ENCODE results near the gene KRT13.
"Not testable (repeated sequence)": the region's sequence is repeated elsewhere in the genome, so short reads cannot be mapped to it uniquely, and the experiment has no call there.

The KRT13 gene

DNA sequence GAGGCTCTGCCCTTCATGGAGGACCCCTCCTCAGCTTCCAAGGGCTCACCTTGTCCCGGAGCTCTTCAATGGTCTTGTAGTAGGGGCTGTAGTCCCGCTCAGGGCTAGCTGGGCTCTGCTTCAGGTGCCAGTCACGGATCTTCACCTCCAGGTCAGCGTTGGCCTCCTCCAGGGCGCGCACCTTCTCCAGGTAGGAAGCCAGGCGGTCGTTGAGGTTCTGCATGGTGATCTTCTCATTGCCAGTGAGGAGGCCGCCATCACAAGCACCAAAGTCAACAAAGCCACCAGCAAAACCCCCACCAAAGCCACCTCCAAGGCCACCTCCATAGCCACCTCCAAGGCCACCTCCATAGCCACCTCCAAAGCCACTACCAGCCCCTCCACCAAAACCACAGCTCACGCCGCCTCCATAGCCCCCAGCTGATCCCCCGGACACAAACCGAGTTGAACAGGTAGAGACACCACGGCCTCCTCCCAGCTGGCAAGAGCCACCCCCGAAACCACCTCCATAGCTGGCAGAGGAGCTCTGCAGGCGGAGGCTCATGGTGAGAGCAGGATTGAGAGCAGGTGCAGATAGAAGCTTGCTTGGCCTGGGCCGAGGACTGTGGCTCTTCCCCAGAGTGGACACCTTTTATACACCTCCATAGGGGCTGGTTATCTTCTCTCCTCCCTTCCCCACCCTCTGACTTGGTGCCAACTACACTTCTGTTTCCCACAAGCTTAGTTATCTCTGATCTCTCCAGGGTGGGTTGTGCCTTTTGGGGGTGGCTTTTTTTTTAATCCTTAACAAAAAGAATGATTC is at the start of gene KRT13:
Gene KRT13, minus strand, starts transcription at position 606 of the 802 bp plus-strand sequence. Its CDS starts 62 bp downstream, at position 544.
- no peak for DNase-seq

DNA sequence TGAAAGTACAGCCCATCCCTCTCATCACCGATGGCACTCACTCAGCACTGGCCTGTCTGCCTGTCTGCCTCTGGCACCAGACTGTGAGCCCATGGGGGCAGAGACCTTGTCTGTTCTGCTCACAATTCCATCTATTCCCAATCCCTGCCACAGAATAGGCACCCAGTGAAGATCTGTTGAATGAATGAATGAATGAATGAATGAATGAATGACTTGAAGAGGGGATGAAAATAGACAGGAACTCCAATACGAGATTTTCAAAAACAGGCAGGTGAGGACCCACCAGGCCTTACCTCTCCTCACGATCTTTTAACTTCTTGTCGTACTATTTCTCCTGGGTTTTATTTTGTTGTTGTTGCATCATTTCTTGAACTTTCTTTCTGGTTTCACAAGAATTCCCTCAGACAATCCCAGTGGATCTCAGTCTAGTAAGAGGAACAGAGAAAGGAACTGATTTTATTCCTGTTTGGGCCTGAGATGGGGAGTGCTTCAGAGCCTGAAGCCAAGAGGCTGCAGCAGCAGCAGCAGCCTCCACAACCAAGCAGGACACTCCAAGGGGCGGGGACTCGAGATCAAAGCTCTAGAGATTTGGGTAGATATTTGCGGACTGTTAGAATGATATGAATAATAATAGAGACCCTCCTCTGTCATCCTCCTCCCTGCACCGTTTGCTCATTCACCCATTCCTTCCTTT is 48.7 kb upstream of the KRT13 start:
- no peak for DNase-seq

DNA sequence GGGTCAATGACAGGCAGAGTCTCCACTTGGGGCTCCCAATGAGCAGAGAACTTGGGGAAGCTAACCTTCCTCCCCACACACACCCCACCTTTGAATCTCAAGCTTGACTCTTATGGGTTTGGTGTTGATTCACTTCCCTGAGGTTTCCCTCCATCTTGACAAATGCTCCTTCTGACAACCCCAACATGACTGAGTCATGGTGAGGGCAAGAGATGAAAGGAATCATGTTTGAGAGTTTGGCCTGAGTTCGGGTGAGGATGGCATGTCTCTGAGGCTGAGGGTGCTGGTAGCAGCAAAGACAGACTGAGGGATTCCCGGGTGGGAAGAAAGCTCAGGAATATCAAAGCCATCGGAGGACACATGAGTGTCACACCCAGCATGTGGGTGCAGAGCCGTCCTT is 47.8 kb upstream of the KRT13 start:
- no peak for DNase-seq

DNA sequence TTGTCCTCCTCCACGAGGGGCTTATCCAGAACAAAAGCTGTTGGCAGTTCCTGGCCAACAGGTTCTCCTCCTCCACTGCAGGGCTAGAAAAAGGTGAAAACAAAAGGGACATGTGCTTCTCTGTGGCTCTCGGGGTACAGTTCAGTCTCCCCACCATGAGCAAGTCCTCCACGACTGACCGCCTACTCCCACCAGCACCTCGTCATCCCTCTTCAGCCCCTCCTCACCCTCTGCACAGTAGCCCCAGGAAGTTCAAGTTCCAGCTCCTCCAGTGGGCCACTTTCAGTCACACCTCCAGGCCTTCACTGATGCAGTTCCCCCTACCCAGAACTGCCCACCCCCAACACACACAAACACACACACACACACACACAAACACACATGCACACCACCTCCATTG is 47.0 kb upstream of the KRT13 start:
- no peak for DNase-seq

DNA sequence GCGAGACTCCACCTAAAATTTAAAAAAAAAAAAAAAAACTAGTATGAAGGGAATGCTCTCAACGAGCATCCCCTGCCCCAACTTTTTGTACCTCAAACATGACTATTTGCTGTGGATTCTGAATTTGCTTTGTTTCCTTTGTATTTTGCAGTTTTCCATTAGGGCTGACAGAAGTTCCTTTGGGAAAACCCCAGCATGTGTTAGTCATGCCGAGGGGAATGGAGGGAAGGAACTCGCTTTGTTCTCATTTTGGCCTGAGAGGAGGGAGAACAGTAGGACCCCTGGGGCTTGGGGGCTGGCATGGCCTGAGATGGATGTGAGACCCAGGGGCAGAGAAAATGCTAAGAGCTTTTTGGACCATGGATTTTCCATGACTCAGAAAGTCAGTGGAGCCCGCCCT is 46.0 kb upstream of the KRT13 start:
- no peak for DNase-seq

DNA sequence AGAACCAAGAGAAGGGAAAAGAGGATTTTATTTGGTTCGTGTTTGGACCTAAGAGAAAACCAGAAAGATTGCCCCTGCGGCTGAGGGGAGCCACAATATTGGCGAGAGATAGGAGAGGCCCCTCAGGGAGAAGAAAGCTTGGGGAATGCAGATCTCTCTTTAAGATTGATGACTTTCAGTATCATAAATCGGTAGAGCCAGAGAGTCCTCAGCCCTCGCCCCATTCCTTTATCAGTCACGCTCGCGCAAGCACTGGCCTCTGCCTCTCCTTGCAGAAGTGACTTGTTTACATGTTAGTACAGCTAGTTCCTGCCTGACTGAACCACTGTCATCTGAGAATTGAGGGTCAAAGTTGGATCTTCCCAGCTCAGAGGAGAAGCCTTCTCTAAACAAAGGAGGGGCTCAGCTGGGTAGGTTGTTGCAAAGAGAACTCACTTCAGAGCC is 44.2 kb upstream of the KRT13 start:
- DNase-seq: no peak

DNA sequence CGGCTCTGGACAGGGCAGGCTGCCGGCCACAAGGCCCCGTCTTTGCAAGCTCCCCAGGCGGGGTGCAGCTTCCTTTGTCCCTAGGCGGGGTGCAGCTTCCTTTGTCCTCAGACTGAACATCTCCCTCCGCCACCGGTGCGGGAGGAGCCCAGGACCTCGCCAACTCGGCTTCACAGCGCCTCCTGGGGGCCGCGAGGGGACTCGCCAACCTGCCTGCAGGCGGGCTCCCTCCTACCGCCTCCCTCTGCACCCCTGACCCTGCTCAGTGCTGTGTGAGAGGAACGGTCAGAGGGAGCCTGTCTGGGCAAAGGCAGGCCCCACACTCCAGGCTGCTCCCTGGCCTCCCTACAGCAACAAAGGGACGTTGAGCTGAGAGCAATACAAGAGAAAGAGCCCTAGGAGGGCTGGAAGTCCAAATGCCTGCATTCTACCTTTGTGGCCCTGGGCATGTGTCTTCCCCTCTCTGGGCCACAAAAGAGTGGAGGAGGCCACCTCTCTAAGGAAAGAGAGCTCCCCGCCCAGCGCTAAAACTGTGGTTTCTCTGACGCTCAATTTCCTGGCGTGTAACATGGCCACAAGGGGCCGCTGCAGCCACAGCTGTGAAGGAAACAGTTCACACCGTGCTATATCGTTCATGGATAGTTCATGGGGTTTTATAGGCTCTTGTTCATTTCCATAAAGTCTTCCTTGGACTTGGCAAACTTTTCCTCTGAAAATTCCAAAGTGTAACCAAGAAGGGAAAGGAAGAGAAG is 43.6 kb upstream of the KRT13 start:
- peak; percentile 83 for DNase-seq

DNA sequence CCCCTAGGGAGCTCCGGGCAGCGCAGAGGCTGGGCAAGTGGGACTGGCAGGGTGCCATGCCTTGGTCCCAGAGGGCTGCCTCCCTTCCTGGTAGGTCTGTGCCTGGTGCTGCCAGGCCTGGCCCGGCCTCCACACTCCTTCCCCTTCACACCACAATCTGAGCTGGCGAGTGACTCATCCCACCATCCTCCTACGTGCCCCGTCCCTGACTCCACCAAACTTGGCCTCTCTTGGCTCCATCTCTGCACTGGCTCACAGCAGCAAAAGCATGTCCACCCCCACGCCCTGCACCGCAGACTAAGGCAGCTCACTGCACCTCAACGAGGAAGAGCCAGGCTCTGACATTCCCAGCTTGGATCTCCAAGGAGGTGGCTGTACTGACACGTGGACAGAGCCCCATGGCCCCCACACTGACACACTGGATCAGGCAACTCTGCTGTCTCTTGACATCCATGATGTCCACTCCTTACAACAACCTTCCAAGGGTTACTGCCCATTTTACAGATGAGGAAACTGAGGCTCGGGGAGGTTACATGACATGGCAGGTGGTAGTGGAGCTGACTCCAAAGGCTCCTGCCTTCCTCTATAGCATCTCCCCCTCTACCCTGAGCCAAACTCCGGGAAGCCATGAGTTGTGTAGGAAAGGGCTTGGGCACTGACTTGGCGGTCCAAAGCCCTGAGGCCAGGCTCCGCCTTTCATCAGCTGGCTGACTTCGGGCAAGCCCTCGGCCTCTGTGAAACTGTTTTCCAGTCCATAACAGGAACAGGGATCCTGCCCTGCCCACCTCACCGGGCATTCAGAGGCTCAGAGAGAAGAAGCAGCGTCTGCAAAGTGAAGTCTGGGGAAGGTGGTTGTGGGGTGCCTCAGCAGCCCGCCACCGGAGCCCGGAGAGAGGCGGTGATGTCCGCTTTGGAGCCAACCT is 42.8 kb upstream of the KRT13 start:
- peak; percentile 82 for DNase-seq

DNA sequence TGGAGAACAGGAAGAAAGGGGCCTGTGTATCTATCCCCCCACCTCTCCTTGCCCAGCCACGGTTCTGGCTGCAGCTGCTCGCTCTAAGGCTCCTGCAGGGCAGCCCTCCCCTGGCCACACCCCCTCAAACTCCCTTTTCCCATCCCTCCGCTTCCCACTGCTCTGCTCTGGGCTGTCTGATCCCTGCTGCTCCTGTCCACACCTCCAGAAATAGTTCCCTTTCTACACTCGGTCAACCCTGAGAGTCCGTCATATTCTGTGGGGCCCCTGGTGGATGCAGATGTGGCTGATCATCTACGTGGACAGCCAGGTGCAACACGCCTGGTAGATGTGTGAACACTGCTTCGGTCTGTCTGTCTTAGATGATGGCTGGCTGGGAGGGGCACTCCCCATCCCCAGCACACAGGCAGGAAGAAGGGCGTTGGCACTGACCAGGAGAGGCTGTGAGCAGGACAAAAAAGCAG is 42.0 kb upstream of the KRT13 start:
- DNase-seq: no peak

DNA sequence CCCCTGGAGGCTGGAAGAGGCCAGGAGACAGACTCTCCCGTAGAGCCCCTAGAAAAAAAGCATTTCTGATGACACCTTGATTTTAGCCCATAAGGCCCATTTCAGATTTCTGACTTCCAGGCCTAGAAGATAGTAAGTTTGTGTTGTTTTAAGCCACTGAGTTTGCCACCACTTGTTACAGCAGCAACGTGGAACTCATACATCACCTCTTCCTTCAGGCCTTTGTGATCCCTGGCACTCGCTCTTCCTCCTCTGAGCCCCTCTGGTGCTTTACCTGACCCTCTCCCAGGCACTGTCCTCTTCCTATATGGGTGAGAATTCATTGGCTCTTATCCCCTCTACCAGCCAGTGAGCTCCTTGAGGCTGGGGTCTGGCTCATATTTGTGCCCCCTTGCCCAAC is 41.4 kb upstream of the KRT13 start:
- no peak for DNase-seq

DNA sequence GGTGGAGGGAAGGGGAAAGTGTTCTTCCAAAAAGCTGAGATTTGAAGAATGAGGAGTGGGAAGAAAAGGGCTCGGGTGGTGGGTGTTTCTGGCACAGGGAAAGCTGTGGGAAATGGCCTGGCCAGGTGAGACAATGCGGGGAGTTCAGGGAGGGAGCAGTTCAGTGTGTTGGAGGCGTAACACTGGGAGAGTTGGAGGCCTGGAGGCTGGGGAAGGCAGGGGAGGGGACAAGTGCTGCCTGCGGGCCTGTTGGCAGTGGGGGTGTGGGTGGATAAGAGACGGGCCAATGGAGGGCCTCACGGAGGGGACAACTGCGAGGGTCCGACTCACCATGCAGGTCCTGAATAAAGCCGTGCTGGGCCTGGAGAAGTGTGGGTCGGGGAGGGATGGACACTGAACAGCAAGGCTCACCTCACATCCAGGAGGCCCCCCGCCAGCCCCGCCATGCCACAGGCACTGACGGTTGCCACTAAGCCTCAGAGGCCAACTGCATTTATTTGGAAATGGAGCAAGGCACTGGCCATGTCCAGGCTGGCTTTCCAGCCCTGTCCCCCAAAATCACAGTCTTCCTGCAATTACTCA is 40.5 kb upstream of the KRT13 start:
- DNase-seq: no peak

DNA sequence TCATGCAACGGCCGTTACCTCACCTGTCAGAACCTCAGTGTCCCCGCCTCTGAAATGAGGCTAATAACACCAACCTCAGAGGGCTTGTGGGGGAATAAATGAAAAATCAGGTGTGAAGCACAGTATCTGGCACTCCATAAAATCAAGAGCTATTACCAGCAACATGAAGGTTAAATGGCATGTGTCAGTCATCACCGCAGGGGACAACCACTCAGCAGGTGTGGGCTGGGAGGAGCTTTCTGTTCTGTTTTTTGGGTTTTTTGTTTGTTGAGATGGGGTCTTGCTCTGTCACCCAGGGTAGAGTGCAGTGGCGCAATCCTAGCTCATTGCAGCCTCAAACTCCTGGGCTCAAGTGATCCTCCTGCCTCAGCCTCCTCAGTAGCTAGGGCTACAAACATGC is 39.5 kb upstream of the KRT13 start:
- DNase-seq: no peak

DNA sequence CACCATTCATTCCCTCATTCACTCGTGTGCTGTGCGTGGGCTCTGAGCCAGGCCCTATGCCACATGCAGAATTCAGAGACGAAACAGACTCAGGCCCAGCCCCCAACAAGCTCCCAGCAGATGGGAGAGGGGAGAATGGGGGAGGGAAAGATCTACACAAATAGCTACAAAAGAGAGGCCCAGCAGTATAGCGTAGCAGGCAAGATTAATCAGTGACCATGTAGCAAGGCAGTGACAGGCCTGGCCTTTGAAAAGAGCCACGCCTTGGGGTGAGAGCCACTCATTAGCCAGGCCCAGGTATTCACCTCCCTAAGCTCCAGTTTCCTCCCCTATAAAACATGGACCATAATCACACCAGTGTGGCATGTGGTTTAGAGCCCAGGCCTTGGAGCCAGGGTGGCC is 39.1 kb upstream of the KRT13 start:
- DNase-seq: no peak

DNA sequence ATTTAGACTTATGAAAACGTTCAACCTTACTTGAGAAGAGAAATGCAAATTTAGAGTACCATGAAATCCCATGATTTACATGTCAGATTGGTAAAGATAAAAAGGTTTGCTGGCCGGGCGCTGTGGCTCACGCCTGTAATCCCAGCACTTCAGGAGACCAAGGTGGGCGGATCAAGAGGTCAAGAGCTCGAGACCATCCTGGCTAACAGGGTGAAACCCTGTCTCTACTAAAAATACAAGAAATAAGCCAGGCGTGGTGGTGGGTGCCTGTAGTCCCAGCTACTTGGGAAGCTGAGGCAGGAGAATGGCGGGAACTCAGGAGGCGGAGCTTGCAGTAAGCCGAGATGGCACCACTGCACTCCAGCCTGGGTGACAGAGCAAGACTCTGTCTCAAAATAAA is 37.4 kb upstream of the KRT13 start:
- DNase-seq: not testable (repeated sequence)

DNA sequence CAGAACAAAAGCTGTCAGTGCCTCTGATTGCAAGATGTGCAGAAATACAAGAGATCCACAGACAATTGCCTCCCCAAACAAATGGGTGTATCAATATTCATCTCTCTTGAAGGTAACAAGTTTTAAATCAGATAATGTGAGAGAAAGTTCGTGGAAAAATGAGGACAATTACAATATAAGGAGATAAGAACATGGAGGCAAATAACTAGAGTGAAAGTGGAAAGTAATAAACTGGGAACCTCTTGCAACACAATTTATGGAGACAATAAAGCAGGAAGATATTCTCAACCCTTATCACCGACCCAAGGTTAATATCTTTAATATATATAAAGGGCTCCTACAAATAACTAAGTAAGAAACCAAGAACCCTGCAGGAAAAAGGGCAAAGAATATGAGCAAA is 36.9 kb upstream of the KRT13 start:
- no peak for DNase-seq

DNA sequence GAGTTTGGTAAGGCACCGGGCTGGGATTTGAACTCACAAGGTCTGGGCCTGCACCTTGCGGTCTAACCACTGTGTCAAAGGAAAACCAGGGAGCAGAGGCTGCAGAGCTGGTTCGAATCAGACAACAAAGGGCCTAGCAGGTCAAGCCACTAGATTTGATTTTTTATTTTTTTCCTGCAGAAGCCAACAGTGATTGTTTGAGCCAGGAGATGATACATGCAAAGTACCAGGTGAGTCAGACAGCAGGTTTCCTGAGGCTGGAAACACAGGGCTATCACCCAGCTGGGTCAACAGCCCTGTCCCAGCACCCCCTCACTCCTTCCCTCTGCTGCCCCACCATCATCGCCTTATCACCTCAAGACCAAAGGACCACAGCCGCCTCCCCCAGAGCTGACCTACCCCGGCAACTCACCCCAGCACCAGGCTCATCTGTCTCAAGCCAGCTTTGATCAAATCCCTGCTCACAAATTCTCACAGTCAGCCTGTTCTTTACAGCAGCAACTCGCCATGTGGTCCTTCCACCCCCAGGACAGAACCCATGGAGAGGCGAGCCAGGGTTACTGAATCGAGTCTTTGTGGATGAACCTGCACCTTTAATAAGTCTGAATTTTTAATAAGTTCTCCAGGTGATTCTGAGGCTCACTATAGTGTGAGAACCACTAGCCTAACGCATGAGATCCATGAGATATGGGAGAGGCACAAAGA is 35.7 kb upstream of the KRT13 start:
- no peak for DNase-seq

DNA sequence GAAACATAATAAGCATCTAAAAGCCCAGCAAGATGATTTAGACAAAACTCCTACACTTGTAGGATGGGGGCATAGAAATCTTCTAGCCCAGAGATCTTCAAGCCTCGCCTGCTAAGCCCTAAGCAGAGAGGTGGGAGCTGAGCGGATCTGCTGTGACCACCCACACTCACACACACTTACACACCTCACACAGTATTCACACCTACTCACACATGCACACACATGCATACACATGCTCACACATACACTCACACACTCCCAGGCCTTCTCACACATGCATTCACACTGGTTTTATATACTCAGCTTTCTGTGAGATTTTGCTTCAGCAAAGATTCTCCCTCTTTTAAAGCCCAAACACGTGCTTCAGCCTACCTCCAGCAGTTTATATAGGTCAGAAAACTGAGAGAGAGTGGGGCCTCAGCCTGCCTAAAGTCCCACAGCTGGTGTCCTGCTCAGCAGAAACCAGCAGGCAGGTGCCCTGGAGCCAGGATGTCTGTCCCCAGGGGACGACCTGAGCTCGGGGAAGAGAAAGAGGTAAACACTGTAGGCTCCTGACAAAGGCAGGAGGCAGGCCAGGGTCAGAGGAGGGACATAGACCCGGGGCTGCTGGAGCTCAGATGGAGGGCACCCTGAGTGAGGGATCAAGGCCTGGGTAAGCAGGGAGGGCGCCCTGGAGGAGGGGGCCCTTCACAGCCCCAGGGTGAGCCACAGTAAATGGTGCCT is 34.7 kb upstream of the KRT13 start:
- no peak for DNase-seq

DNA sequence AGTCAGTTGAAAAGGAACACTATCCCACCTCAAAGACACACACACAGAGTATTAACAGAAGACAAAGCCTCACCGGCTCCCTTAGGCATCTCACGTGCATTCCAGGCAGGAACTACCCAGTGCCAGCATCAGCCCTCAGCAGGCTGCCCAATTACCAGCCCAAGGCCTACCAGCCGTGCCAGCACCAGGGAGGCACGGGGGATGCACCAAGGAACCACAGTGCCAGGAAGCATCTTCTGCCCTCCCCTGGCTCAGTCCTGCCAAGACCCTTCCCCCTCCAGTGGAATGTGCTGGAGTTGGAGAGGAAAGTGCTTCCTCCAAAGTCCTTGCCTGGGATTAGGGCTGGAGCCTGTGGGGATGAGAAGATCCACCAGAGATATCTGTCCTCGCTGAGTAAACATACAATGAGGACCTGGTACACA is 33.7 kb upstream of the KRT13 start:
- DNase-seq: no peak

DNA sequence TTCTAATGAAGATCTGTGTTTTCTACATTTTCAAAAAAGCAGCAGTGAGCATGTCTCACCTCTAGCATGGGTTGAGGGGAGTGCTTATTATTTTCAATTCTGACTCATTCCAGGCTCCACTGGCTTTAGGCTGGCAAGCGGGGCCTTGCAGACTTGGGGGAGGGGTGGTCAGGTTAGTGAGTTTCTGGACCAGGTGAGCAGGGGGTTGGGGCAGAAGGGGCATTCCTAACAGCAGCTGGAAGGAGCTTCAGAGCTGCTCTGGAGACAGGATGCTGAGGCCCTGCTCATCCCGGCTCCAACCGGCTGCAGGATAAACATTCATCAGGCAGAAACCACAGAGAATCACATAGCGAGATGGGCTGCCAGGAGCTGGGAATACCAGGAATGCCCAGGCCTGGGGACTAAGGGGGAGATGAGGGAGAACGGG is 33.2 kb upstream of the KRT13 start:
- DNase-seq: no peak

DNA sequence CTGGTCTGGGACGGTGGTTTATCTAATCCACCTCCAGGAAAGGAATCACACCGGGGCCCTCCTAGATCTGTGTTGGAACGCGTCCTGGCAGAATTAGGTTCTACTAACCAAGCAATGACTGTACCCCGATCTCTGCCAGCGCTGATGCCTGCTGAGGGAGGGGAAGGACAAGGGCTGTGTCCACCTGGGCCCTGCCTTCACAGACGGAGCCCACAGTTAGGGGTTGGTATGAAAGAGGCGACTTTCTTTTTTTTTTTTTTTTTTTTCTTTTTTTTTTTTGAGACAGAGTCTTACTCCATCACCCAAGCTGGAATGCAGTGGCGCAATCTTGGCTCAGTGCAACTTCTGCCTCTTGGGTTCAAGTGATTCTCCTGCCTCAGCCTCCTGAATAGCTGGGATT is 32.6 kb upstream of the KRT13 start:
- no peak for DNase-seq

DNA sequence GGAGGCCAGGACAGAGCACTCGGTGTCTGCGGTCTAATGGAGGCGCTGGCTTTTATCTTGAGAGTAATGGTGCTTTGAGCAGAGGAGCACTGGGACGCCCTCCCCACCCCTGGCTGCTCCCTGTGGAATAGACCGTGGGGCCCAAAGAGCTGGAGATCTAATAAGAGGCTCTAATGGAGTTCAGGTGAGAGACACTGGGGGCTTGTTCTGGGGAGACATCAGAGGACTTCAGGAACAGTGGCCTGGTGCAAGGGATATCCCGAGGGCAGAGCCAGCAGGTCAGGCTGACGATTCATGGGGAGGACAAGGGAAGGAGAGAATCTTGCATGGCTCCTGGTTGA is 32.2 kb upstream of the KRT13 start:
- no peak for DNase-seq
